Endothelial cell of umbilical vein (primary cell): ENCODE results near the gene GRIA4. TPM values are rescaled to one million over a fixed set of nuclear protein-coding genes. Genes with fewer than 3 reads are reported as not detected.

Experiments used
- BruUV-seq: library from RNA; stranded (reverse); fragments of 400-500 nt; replicated peaks from 2 replicates; lab custom pipeline; 2021; lab: Mats Ljungman, UMichigan
- CTCF ChIA-PET: fragments of 300-600, 350-600 bp; sonication (Branson Sonifier 250); formaldehyde crosslinking; loops from one replicate; lab custom pipeline; 2021; ENCODE audit warnings: antibody characterized with exemption, inconsistent platforms; lab: Charles Lee
- POLR2A ChIA-PET: fragments of 300-600, 350-600 bp; sonication (Branson Sonifier 250); formaldehyde crosslinking; loops from one replicate; lab custom pipeline; 2021; ENCODE audit warnings: antibody characterized with exemption, inconsistent platforms; lab: Charles Lee
- DNase-seq: peaks from one replicate; pipeline ENCODE4 v3.0.0-alpha.2; 2011; ENCODE audit warnings: low read depth, low spot score
- FAIRE-seq: peaks from 2 replicates; lab custom pipeline; 2011; peaks lifted over from hg19 to GRCh38; lab: Jason Lieb, UNC
- H2AFZ ChIP-seq: 2 replicates; pipeline ENCODE4 v1.6.0; 2012; ENCODE audit warnings: low read depth, low read length, control low read depth, inconsistent platforms
- H3K27ac ChIP-seq: 2 replicates; pipeline ENCODE4 v1.5.1; 2011; ENCODE audit warnings: low read depth, mild to moderate bottlenecking, control low read depth, low read length, moderate library complexity; ENCODE audit not compliant: insufficient read depth
- H3K27me3 ChIP-seq, 2 experiments: 2 replicates each; pipeline versions ENCODE4 v1.6.0 to v1.6.1; 2011; ENCODE audit warnings: low read length in 2 of 2, mixed read lengths in 1 of 2; ENCODE audit not compliant: control insufficient read depth in 2 of 2, insufficient read depth in 2 of 2
- H3K36me3 ChIP-seq, 2 experiments: 2 replicates in 1 of 2; 3 replicates in 1 of 2; pipeline ENCODE4 v1.5.1; 2011; ENCODE audit warnings: low read length in 2 of 2, mild to moderate bottlenecking in 1 of 2, moderate library complexity in 1 of 2; ENCODE audit not compliant: control insufficient read depth in 2 of 2, insufficient read depth in 2 of 2; ENCODE audit errors: extremely low read depth in 1 of 2
- H3K4me1 ChIP-seq: 3 replicates; pipeline ENCODE4 v1.5.1; 2011; ENCODE audit warnings: mild to moderate bottlenecking, low read length; ENCODE audit not compliant: control insufficient read depth, insufficient read depth; ENCODE audit errors: extremely low read depth
- H3K4me2 ChIP-seq: 2 replicates; pipeline ENCODE4 v1.6.1; 2011; ENCODE audit warnings: low read length, control low read depth, mixed read lengths; ENCODE audit not compliant: insufficient read depth
- H3K4me3 ChIP-seq, 3 experiments: fragments of 200-600 bp in 1 of 3; sonication (generic), shearing (Covaris generic) in 1 of 3; replicated peaks in 1 of 3; 2 replicates each; pipeline ENCODE4 v1.5.1; 2011 to 2016; ENCODE audit warnings: control low read depth in 3 of 3, low read length in 3 of 3, mild to moderate bottlenecking in 2 of 3, inconsistent platforms in 1 of 3, low read depth in 1 of 3, moderate library complexity in 1 of 3; ENCODE audit not compliant: insufficient read depth in 1 of 3
- H3K79me2 ChIP-seq: 2 replicates; pipeline ENCODE4 v1.6.0; 2012; ENCODE audit warnings: low read length, inconsistent platforms; ENCODE audit not compliant: control insufficient read depth, insufficient read depth
- H3K9ac ChIP-seq: replicated peaks from 2 replicates; pipeline ENCODE3; 2011; ENCODE audit warnings: low read length, control low read depth; ENCODE audit not compliant: insufficient read depth; ENCODE audit errors: extremely low read depth
- H3K9me1 ChIP-seq: replicated peaks from 3 replicates; pipeline ENCODE4 v1.6.0; 2011; ENCODE audit warnings: mild to moderate bottlenecking, low read length; ENCODE audit not compliant: control insufficient read depth, insufficient read depth; ENCODE audit errors: extremely low read depth
- H3K9me3 ChIP-seq: replicated peaks from 2 replicates; pipeline ENCODE4 v1.5.1; 2012; ENCODE audit warnings: low read length, inconsistent platforms; ENCODE audit not compliant: control insufficient read depth, insufficient read depth
- H4K20me1 ChIP-seq: replicated peaks from 2 replicates; pipeline ENCODE3; 2011; ENCODE audit warnings: mild to moderate bottlenecking, low read length; ENCODE audit not compliant: control insufficient read depth, insufficient read depth; ENCODE audit errors: extremely low read depth
- EZH2 ChIP-seq: IDR thresholded peaks from 2 replicates; pipeline ENCODE4 v1.6.1; 2012; ENCODE audit warnings: borderline replicate concordance, low read depth, mild to moderate bottlenecking, moderate library complexity, low read length, inconsistent platforms; ENCODE audit not compliant: severe bottlenecking
- FOS ChIP-seq: IDR thresholded peaks from 2 replicates; pipeline ENCODE4 v1.6.1; 2011; ENCODE audit warnings: mild to moderate bottlenecking, low read length, moderate library complexity, borderline replicate concordance; ENCODE audit not compliant: insufficient read depth
- GATA2 ChIP-seq: IDR thresholded peaks from 2 replicates; pipeline ENCODE4 v1.7.0; 2011; ENCODE audit warnings: low read depth, mild to moderate bottlenecking, moderate library complexity, mixed read lengths, low read length; ENCODE audit not compliant: insufficient read length, insufficient read depth
- JUN ChIP-seq: IDR thresholded peaks from 2 replicates; pipeline ENCODE4 v1.6.1; 2011; ENCODE audit warnings: borderline replicate concordance, low read depth; ENCODE audit not compliant: insufficient read length, insufficient read depth
- MAX ChIP-seq: IDR thresholded peaks from 2 replicates; pipeline ENCODE4 v1.6.1; 2011; ENCODE audit not compliant: insufficient read depth, insufficient read length
- MYC ChIP-seq: IDR thresholded peaks from one replicate; pipeline ENCODE4 v1.6.1; 2011; ENCODE audit warnings: mild to moderate bottlenecking, low read depth, low read length
- POLR2A ChIP-seq: IDR thresholded peaks from 2 replicates; pipeline ENCODE4 v1.6.1; 2012; ENCODE audit warnings: low read depth, mild to moderate bottlenecking, control low read depth, low read length
- POLR2AphosphoS5 ChIP-seq: IDR thresholded peaks from 2 replicates; pipeline ENCODE4 v1.6.1; 2012; ENCODE audit warnings: low read depth, mild to moderate bottlenecking, control low read depth, low read length, moderate library complexity; ENCODE audit not compliant: insufficient read depth
- dilution Hi-C: fragments of 300-500 bp; cut with MboI; formaldehyde crosslinking; loops from one replicate; pipeline ENCODE4 v1.15.0; 2019; ENCODE audit warnings: low sequenced_read_pairs; ENCODE audit not compliant: extremely low pct_ligation_motif_present
- intact Hi-C: fragments of 100-400 bp; cut with micrococcal nuclease; formaldehyde crosslinking; loops from one replicate; pipeline ENCODE4 v1.10.0; 2022
- polyA plus RNA-seq, 4 experiments: library from polyadenylated mRNA; depleted of rRNA in 3 of 4; stranded (reverse) in 3 of 4; unstranded in 1 of 4; fragments of >200 nt; gene quantifications; 2 replicates each; pipeline versions ENCODE4 v1.2.1 to v1.2.3, GENCODE V29; 2011 to 2012; ENCODE audit warnings: missing spikeins in 1 of 4
- total RNA-seq: library from RNA; stranded (reverse); gene quantifications from 2 replicates; pipeline ENCODE4 v1.2.3, GENCODE V29; 2021
- TF ChIP-seq, protein P1 (sequence below), 2 donors: IDR thresholded peaks; 1 replicate in 1 of 2; 2 replicates in 1 of 2; pipeline ENCODE4 v1.5.1; 2011; ENCODE audit warnings: low read length in 2 of 2, mild to moderate bottlenecking in 2 of 2, moderate library complexity in 2 of 2, control low read depth in 1 of 2, inconsistent platforms in 1 of 2, low read depth in 1 of 2; ENCODE audit not compliant: insufficient read depth in 1 of 2; ENCODE audit errors: extremely low read depth in 1 of 2

GRIA4 gene
- total and polyA plus RNA-seq, 2 donors (not counting 3 experiments of a cell fraction or from before 2014, with no cell fraction given), result not detected

GRCh38 chr11:105929084-105929955 lies 319.4 kb downstream of the GRIA4 start:
- no peak overlapping the region for H3K4me2 ChIP-seq
- FAIRE-seq (no peak), DNase-seq (no peak)
- no peaks in the 10 kb centered on the region for H3K36me3 ChIP-seq
- H3K4me3 ChIP-seq, result no peak overlapping the region
- H3K27ac ChIP-seq, result no peak overlapping the region
- no peak for TF ChIP-seq FOS
- no peak for TF ChIP-seq EZH2
- TF ChIP-seq, protein P1, sequence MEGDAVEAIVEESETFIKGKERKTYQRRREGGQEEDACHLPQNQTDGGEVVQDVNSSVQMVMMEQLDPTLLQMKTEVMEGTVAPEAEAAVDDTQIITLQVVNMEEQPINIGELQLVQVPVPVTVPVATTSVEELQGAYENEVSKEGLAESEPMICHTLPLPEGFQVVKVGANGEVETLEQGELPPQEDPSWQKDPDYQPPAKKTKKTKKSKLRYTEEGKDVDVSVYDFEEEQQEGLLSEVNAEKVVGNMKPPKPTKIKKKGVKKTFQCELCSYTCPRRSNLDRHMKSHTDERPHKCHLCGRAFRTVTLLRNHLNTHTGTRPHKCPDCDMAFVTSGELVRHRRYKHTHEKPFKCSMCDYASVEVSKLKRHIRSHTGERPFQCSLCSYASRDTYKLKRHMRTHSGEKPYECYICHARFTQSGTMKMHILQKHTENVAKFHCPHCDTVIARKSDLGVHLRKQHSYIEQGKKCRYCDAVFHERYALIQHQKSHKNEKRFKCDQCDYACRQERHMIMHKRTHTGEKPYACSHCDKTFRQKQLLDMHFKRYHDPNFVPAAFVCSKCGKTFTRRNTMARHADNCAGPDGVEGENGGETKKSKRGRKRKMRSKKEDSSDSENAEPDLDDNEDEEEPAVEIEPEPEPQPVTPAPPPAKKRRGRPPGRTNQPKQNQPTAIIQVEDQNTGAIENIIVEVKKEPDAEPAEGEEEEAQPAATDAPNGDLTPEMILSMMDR (IDR thresholded peaks at IDR 0.05; ENCODE audit: extremely low read depth in 1 of 2, insufficient read depth in 1 of 2, low read depth in 1 of 2, low read length in 2 of 2), result no peak
- no peak for TF ChIP-seq POLR2AphosphoS5
- no peak for TF ChIP-seq POLR2A
- no peak for TF ChIP-seq JUN
- no peak for TF ChIP-seq MYC
- no peak for TF ChIP-seq GATA2
- TF ChIP-seq MAX, result no peak
- H3K4me1 ChIP-seq, result no peaks in the 10 kb centered on the region
- intact Hi-C loops, result no loop called here
- CTCF ChIA-PET, result interaction anchor here (0.7 kb wide), 1 partner anchor 67 kb away, joined by 3 read pairs; no protein-coding TSS in a partner anchor
- H3K27me3 ChIP-seq, result peaks cover 5 to 7% of the 10 kb centered on the region in 2 experiments
- no TSS peak for BruUV-seq
- no peaks in the 10 kb centered on the region for H4K20me1 ChIP-seq
- dilution Hi-C loops, result no loop called here
- H3K9me1 ChIP-seq, result no peaks in the 10 kb centered on the region
- H3K9me3 ChIP-seq, result no peaks in the 10 kb centered on the region
- no peak overlapping the region for H3K9ac ChIP-seq
- POLR2A ChIA-PET, result no interaction called here
- H3K79me2 ChIP-seq, result no peaks in the 10 kb centered on the region
- no peak overlapping the region for H2AFZ ChIP-seq
